ENCODE data around the gene CYB5D1. TPM values are rescaled to one million over a fixed set of nuclear protein-coding genes. Genes with fewer than 3 reads are reported as not detected.
A peak's percentile ranks its signal among the peaks of the same experiment; 100 is the strongest.

CYB5D1 gene
- total RNA-seq, 1 experiment from 2014 or later, result 18.7 TPM

DNA sequence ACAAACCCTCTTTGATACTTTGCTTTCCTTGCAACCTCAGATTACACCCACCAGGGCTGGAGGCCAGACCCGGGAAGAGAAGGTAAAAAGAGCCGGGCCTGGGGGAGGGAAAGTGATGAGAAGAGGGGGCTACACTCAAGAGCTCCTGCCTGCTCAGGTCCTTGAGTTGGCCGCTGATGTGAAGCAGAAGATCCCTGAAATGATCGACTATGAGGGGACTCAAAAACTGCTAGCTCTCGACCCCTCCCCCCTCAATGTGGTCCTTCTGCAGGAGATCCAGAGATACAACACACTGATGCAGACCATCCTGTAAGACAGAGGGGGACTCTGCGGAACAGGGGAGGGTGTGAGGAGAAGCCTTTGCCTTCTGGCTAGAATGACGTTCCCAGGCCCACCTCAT is 26.6 kb upstream of the CYB5D1 start:
- H3K27me3 ChIP-seq (replicated peaks; ENCODE audit: insufficient read depth, low read depth, low read length, poor library complexity), result no peaks in the 10 kb centered on the region
- CTCF ChIA-PET, result no interaction called here
- no peak for DNase-seq (ENCODE audit: low spot score)
- H3K36me3 ChIP-seq (ENCODE audit: insufficient read depth, low read length, poor library complexity, severe bottlenecking), result no peaks in the 10 kb centered on the region
- TF ChIP-seq EZH2 (IDR thresholded peaks at IDR 0.05; ENCODE audit: borderline replicate concordance, low read depth, low read length, poor library complexity, severe bottlenecking), result no peak
- no peak for TF ChIP-seq CTCF (conservative IDR thresholded peaks at IDR 0.05; ENCODE audit: low read depth, low read length)
- intact Hi-C loops (cut with micrococcal nuclease; ENCODE audit: unreplicated experiment), result no loop called here
- H3K9me3 ChIP-seq (ENCODE audit: low read depth, low read length, poor library complexity, severe bottlenecking), result no peaks in the 10 kb centered on the region
- peaks cover 8% of the 10 kb centered on the region for H3K4me1 ChIP-seq (ENCODE audit: insufficient read depth, low read length, poor library complexity, severe bottlenecking)
- no peak overlapping the region for H3K27ac ChIP-seq (ENCODE audit: low read depth, low read length, poor library complexity, severe bottlenecking)
- no peak overlapping the region for H3K4me3 ChIP-seq (ENCODE audit: low read depth, low read length, poor library complexity, severe bottlenecking)
- no TSS peak for BruUV-seq (replicated peaks)
- POLR2A ChIA-PET (ENCODE audit: low non-redundant PET), result no interaction called here

DNA sequence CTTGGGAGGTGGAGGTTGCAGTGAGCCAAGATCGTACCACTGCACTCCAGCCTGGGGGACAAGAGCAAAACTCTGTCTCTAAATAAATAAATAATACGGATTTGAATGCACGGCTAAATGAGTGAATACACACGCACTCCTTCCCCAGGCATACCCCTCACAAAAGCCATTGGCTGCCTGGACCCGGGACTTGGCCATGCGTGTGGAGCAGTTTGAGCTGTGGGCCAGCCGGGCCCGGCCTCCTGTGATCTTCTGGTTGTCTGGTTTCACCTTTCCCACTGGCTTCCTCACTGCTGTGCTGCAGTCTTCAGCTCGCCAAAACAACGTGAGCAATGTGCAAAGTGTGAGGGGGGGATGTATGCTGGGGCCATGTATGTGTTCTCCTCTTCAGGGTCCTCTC is 25.4 kb upstream of the CYB5D1 start:
- peaks cover 9% of the 10 kb centered on the region for H3K4me1 ChIP-seq (ENCODE audit: insufficient read depth, low read length, poor library complexity, severe bottlenecking)
- intact Hi-C loops (cut with micrococcal nuclease; ENCODE audit: unreplicated experiment), result no loop called here
- ChIA-PET POLR2A (ENCODE audit: low non-redundant PET) (interaction anchor here (0.6 kb wide), 1 partner anchor 182 kb away, joined by 3 read pairs; the partner anchor contains the start of gene ATP1B2), CTCF (interaction anchor here (1.2 kb wide), 1 partner anchor 11 kb away, joined by 3 read pairs; no protein-coding TSS in a partner anchor)
- no peaks in the 10 kb centered on the region for H3K27me3 ChIP-seq (replicated peaks; ENCODE audit: insufficient read depth, low read depth, low read length, poor library complexity)
- H3K4me3 ChIP-seq (ENCODE audit: low read depth, low read length, poor library complexity, severe bottlenecking), result no peak overlapping the region
- no peak overlapping the region for H3K27ac ChIP-seq (ENCODE audit: low read depth, low read length, poor library complexity, severe bottlenecking)
- no peaks in the 10 kb centered on the region for H3K36me3 ChIP-seq (ENCODE audit: insufficient read depth, low read length, poor library complexity, severe bottlenecking)
- no peak for TF ChIP-seq CTCF (conservative IDR thresholded peaks at IDR 0.05; ENCODE audit: low read depth, low read length)
- TF ChIP-seq EZH2 (IDR thresholded peaks at IDR 0.05; ENCODE audit: borderline replicate concordance, low read depth, low read length, poor library complexity, severe bottlenecking), result no peak
- BruUV-seq (replicated peaks), result no TSS peak
- no peaks in the 10 kb centered on the region for H3K9me3 ChIP-seq (ENCODE audit: low read depth, low read length, poor library complexity, severe bottlenecking)
- DNase-seq (ENCODE audit: low spot score), result no peak

DNA sequence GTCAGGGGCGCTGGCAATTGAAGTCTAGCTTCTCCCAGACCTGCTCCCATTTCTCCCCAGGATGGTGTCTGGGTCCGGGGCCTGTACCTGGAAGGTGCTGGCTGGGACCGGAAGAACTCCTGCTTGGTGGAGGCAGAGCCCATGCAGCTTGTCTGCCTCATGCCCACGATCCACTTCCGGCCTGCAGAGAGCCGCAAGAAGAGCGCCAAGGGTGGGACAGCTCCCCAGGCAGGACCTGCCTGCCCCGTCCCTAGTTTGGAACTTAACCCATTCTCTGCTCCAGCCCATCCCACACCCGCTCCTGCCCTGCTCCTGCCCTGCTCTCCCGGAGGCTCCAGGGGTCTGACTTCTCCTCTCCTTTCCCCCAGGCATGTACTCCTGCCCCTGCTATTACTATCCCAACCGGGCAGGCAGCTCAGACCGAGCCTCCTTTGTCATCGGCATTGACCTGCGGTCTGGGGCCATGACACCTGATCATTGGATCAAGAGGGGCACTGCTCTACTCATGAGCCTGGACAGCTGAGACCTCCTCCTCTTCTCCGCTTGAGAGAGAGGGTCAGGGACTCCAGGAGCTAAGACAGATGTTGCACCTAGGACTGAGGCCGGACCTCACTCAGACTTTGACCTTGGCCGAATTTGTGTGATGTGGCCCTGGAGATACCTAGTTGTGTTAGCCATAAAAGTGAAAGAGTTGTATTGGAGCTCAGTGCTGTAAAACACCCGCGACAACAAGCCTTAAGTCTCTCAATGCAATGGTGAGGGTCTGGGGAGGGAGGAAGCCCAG is 24.6 kb upstream of the CYB5D1 start:
- Histone ChIP-seq H3K4me1 (ENCODE audit: insufficient read depth, low read length, poor library complexity, severe bottlenecking) (peaks cover 14% of the 10 kb centered on the region), H3K9me3 (ENCODE audit: low read depth, low read length, poor library complexity, severe bottlenecking) (no peaks in the 10 kb centered on the region), H3K36me3 (ENCODE audit: insufficient read depth, low read length, poor library complexity, severe bottlenecking) (no peaks in the 10 kb centered on the region), H3K27ac (ENCODE audit: low read depth, low read length, poor library complexity, severe bottlenecking) (peak overlapping the region; percentile 7), H3K27me3 (replicated peaks; ENCODE audit: insufficient read depth, low read depth, low read length, poor library complexity) (no peaks in the 10 kb centered on the region), H3K4me3 (ENCODE audit: low read depth, low read length, poor library complexity, severe bottlenecking) (peak overlapping the region; percentile 75)
- POLR2A ChIA-PET (ENCODE audit: low non-redundant PET), result interaction anchor here (0.6 kb wide), 1 partner anchor 183 kb away, joined by 3 read pairs; the partner anchor contains the start of gene ATP1B2
- TF ChIP-seq EZH2 (IDR thresholded peaks at IDR 0.05; ENCODE audit: borderline replicate concordance, low read depth, low read length, poor library complexity, severe bottlenecking), result no peak
- intact Hi-C loops (cut with micrococcal nuclease; ENCODE audit: unreplicated experiment), result no loop called here
- CTCF ChIA-PET, result interaction anchor here (1.2 to 1.9 kb wide), 3 partner anchors 8 to 11 kb away, joined by 3 to 12 read pairs (median 3); no protein-coding TSS in a partner anchor
- no peak for DNase-seq (ENCODE audit: low spot score)
- BruUV-seq (replicated peaks), result no TSS peak
